Keratinocyte (primary cell): ENCODE results near the gene SMIM33. TPM values are rescaled to one million over a fixed set of nuclear protein-coding genes. Genes with fewer than 3 reads are reported as not detected.

Experiments
- DNase-seq: peaks from one replicate; pipeline ENCODE4 v3.0.0-alpha.2; 2011; ENCODE audit warnings: low read depth, missing footprints, low spot score
- FAIRE-seq: peaks from 2 replicates; lab custom pipeline; 2011; peaks lifted over from hg19 to GRCh38; lab: Jason Lieb, UNC
- H2AFZ ChIP-seq: 2 replicates; pipeline ENCODE4 v1.6.0; 2012; ENCODE audit warnings: low read length, control low read depth, inconsistent platforms; ENCODE audit not compliant: control insufficient read depth
- H3K27ac ChIP-seq: 2 replicates; pipeline ENCODE4 v1.5.1; 2011; ENCODE audit warnings: low read length; ENCODE audit not compliant: control insufficient read depth, insufficient read depth
- H3K27me3 ChIP-seq: 3 replicates; pipeline ENCODE4 v1.6.0; 2011; ENCODE audit warnings: low read length; ENCODE audit not compliant: control insufficient read depth, insufficient read depth; ENCODE audit errors: extremely low read depth
- H3K36me3 ChIP-seq, 2 experiments: 2 replicates in 1 of 2; 3 replicates in 1 of 2; pipeline ENCODE4 v1.5.1; 2011; ENCODE audit warnings: low read length in 2 of 2, mild to moderate bottlenecking in 1 of 2; ENCODE audit not compliant: control insufficient read depth in 2 of 2, insufficient read depth in 2 of 2; ENCODE audit errors: extremely low read depth in 1 of 2
- H3K4me1 ChIP-seq: 3 replicates; pipeline ENCODE4 v1.5.1; 2011; ENCODE audit warnings: low read length; ENCODE audit not compliant: control insufficient read depth, insufficient read depth; ENCODE audit errors: extremely low read depth
- H3K4me2 ChIP-seq: 3 replicates; pipeline ENCODE4 v1.6.0; 2011; ENCODE audit warnings: low read depth, low read length; ENCODE audit not compliant: control insufficient read depth, insufficient read depth; ENCODE audit errors: extremely low read depth
- H3K4me3 ChIP-seq, 3 experiments: fragments of 200-600 bp in 1 of 3; sonication (generic) in 1 of 3; 2 replicates in 2 of 3; 3 replicates in 1 of 3; pipeline ENCODE4 v1.5.1; 2011 to 2016; ENCODE audit warnings: low read length in 3 of 3, mild to moderate bottlenecking in 3 of 3, control low read depth in 2 of 3, inconsistent platforms in 1 of 3, low read depth in 1 of 3, mixed read lengths in 1 of 3, mixed run types in 1 of 3, moderate library complexity in 1 of 3; ENCODE audit not compliant: control insufficient read depth in 2 of 3, insufficient read depth in 2 of 3; ENCODE audit errors: extremely low read depth in 1 of 3
- H3K79me2 ChIP-seq: 2 replicates; pipeline ENCODE4 v1.6.0; 2012; ENCODE audit warnings: low read length; ENCODE audit not compliant: control insufficient read depth, insufficient read depth
- H3K9ac ChIP-seq: 3 replicates; pipeline ENCODE4 v1.6.0; 2011; ENCODE audit warnings: low read length; ENCODE audit not compliant: control insufficient read depth, insufficient read depth; ENCODE audit errors: extremely low read depth
- H3K9me1 ChIP-seq: 3 replicates; pipeline ENCODE4 v1.6.0; 2011; ENCODE audit warnings: low read length; ENCODE audit not compliant: control insufficient read depth, insufficient read depth; ENCODE audit errors: extremely low read depth
- H3K9me3 ChIP-seq: 2 replicates; pipeline ENCODE4 v1.5.1; 2012; ENCODE audit warnings: low read depth, low read length; ENCODE audit not compliant: control insufficient read depth
- H4K20me1 ChIP-seq: 3 replicates; pipeline ENCODE4 v1.6.0; 2011; ENCODE audit warnings: low read length; ENCODE audit not compliant: control insufficient read depth, insufficient read depth; ENCODE audit errors: extremely low read depth
- CTCF ChIP-seq, 3 experiments: IDR thresholded peaks in 1 of 3; conservative IDR thresholded peaks in 1 of 3; optimal IDR thresholded peaks in 1 of 3; 2 replicates in 2 of 3; 3 replicates in 1 of 3; pipeline versions ENCODE3 to v1.5.1; 2011; ENCODE audit warnings: low read length in 3 of 3, mild to moderate bottlenecking in 3 of 3, moderate library complexity in 2 of 3, control low read depth in 1 of 3, inconsistent platforms in 1 of 3; ENCODE audit not compliant: insufficient read depth in 2 of 3; ENCODE audit errors: extremely low read depth in 1 of 3
- EZH2 ChIP-seq: IDR thresholded peaks from one replicate; pipeline ENCODE4 v1.6.1; 2012; ENCODE audit warnings: inconsistent platforms, mild to moderate bottlenecking, low read length, moderate library complexity
- dilution Hi-C: fragments of 300-500 bp; cut with MboI; formaldehyde crosslinking; loops from one replicate; pipeline ENCODE4 v1.7.0; 2020; ENCODE audit warnings: low sequenced_read_pairs; ENCODE audit not compliant: extremely low pct_ligation_motif_present
- polyA plus RNA-seq, 5 experiments: library from polyadenylated mRNA; depleted of rRNA in 3 of 5; stranded (reverse) in 3 of 5; stranded (forward) in 1 of 5; unstranded in 1 of 5; fragments of >200 nt; gene quantifications; 1 replicate in 1 of 5; 2 replicates in 3 of 5; 3 replicates in 1 of 5; pipeline versions ENCODE4 v1.2.1 to v1.2.3, GENCODE V29; 2011 to 2012; ENCODE audit warnings: missing spikeins in 2 of 5, low read depth in 1 of 5, low replicate concordance in 1 of 5

Gene SMIM33
- polyA plus RNA-seq, 1 donor (not counting 4 experiments of a cell fraction or from before 2014, with no cell fraction given) = not detected

GRCh38 chr5:139457241-139457640 lies 13.6 kb upstream of the SMIM33 start:
- Histone ChIP-seq H3K27ac (no peak overlapping the region), H4K20me1 (no peaks in the 10 kb centered on the region), H3K4me2 (no peak overlapping the region), H3K9ac (no peak overlapping the region), H3K79me2 (no peaks in the 10 kb centered on the region), H3K4me3 (no peak overlapping the region), H3K27me3 (no peaks in the 10 kb centered on the region), H3K9me3 (no peaks in the 10 kb centered on the region), H3K36me3 (no peaks in the 10 kb centered on the region), H3K4me1 (peaks cover 3% of the 10 kb centered on the region), H2AFZ (no peak overlapping the region), H3K9me1 (no peaks in the 10 kb centered on the region)
- TF ChIP-seq CTCF (optimal IDR thresholded peaks at IDR 0.05 in 1 of 3, IDR thresholded peaks at IDR 0.05 in 1 of 3, conservative IDR thresholded peaks at IDR 0.05 in 1 of 3; ENCODE audit: extremely low read depth in 1 of 3, insufficient read depth in 2 of 3, low read length in 3 of 3) (no peak), EZH2 (no peak)
- no peak for FAIRE-seq
- dilution Hi-C loops = no loop called here
- no peak for DNase-seq

- H4K20me1 ChIP-seq = no peaks in the 10 kb centered on the region
- no peaks in the 10 kb centered on the region for H3K36me3 ChIP-seq
- H2AFZ ChIP-seq = no peak overlapping the region
- FAIRE-seq (no peak), DNase-seq (no peak)
- no peaks in the 10 kb centered on the region for H3K9me1 ChIP-seq
- peaks cover 3% of the 10 kb centered on the region for H3K4me1 ChIP-seq
- dilution Hi-C loops = no loop called here
- no peaks in the 10 kb centered on the region for H3K9me3 ChIP-seq
- TF ChIP-seq EZH2 = no peak
- H3K27me3 ChIP-seq = no peaks in the 10 kb centered on the region
- H3K79me2 ChIP-seq = no peaks in the 10 kb centered on the region
- H3K4me3 ChIP-seq = no peak overlapping the region
- H3K27ac ChIP-seq = no peak overlapping the region
- H3K4me2 ChIP-seq = no peak overlapping the region
- no peak overlapping the region for H3K9ac ChIP-seq
Measured at GRCh38 chr5:139457653-139458306, 13.0 kb upstream of the SMIM33 start.
